ENCODE results near the gene SLC25A42. TPM values are rescaled to one million over a fixed set of nuclear protein-coding genes. Genes with fewer than 3 reads are reported as not detected.

SLC25A42 gene
- total and polyA plus RNA-seq, 2 donors from 2014 or later = 9.7 to 70.7 TPM

- no peaks in the 10 kb centered on the region for H3K27me3 ChIP-seq (ENCODE audit: control insufficient read depth, insufficient read depth, low read length)
- no peak for DNase-seq
- no peak for TF ChIP-seq CTCF (IDR thresholded peaks at IDR 0.05; ENCODE audit: borderline replicate concordance, extremely low read depth, insufficient read depth)
- FAIRE-seq = no peak
- intact Hi-C loops (cut with DNase I) = no loop called here
- H3K36me3 ChIP-seq (ENCODE audit: control insufficient read depth in 2 of 3, insufficient read depth in 3 of 3, low read length in 3 of 3) = no peaks in the 10 kb centered on the region
- H3K9ac ChIP-seq (ENCODE audit: low read length in 3 of 3) = no peak overlapping the region
- H3K9me3 ChIP-seq (ENCODE audit: control insufficient read depth in 2 of 3, insufficient read depth in 1 of 3, low read length in 3 of 3) = peaks cover 0 to 5% (median 2%) of the 10 kb centered on the region in 3 donors
- no peak overlapping the region for H3K4me3 ChIP-seq (ENCODE audit: low read length in 3 of 3)
- H3K4me1 ChIP-seq (ENCODE audit: control insufficient read depth in 2 of 3, insufficient read depth in 2 of 3, low read depth in 1 of 3, low read length in 3 of 3) = no peaks in the 10 kb centered on the region
- H3K27ac ChIP-seq (ENCODE audit: low read depth in 2 of 2, low read length in 2 of 2) = no peak overlapping the region
Observed at GRCh38 chr19:19121371-19121770, 57.6 kb downstream of the SLC25A42 start.

- intact Hi-C loops (cut with DNase I) = no loop called here
- Histone ChIP-seq H3K27me3 (ENCODE audit: control insufficient read depth, insufficient read depth, low read length) (no peaks in the 10 kb centered on the region), H3K4me3 (ENCODE audit: low read length in 3 of 3) (no peak overlapping the region), H3K27ac (ENCODE audit: low read depth in 2 of 2, low read length in 2 of 2) (no peak overlapping the region), H3K9me3 (ENCODE audit: control insufficient read depth in 2 of 3, insufficient read depth in 1 of 3, low read length in 3 of 3) (peaks cover 0 to 5% (median 2%) of the 10 kb centered on the region in 3 donors), H3K4me1 (ENCODE audit: control insufficient read depth in 2 of 3, insufficient read depth in 2 of 3, low read depth in 1 of 3, low read length in 3 of 3) (no peaks in the 10 kb centered on the region), H3K9ac (ENCODE audit: low read length in 3 of 3) (no peak overlapping the region), H3K36me3 (ENCODE audit: control insufficient read depth in 2 of 3, insufficient read depth in 3 of 3, low read length in 3 of 3) (no peaks in the 10 kb centered on the region)
- no peak for FAIRE-seq
- TF ChIP-seq CTCF (IDR thresholded peaks at IDR 0.05; ENCODE audit: borderline replicate concordance, extremely low read depth, insufficient read depth) = no peak
- DNase-seq = no peak
Observed at GRCh38 chr19:19122902-19123301, 59.1 kb downstream of the SLC25A42 start.

- no peaks in the 10 kb centered on the region for H3K27me3 ChIP-seq (ENCODE audit: control insufficient read depth, insufficient read depth, low read length)
- no peak overlapping the region for H3K27ac ChIP-seq (ENCODE audit: low read depth in 2 of 2, low read length in 2 of 2)
- H3K36me3 ChIP-seq (ENCODE audit: control insufficient read depth in 2 of 3, insufficient read depth in 3 of 3, low read length in 3 of 3) = no peaks in the 10 kb centered on the region
- DNase-seq = no peak
- no peak for FAIRE-seq
- intact Hi-C loops (cut with DNase I) = no loop called here
- H3K4me3 ChIP-seq (ENCODE audit: low read length in 3 of 3) = no peak overlapping the region
- H3K9me3 ChIP-seq (ENCODE audit: control insufficient read depth in 2 of 3, insufficient read depth in 1 of 3, low read length in 3 of 3) = peaks cover 0 to 5% (median 2%) of the 10 kb centered on the region in 3 donors
- H3K9ac ChIP-seq (ENCODE audit: low read length in 3 of 3) = no peak overlapping the region
- no peaks in the 10 kb centered on the region for H3K4me1 ChIP-seq (ENCODE audit: control insufficient read depth in 2 of 3, insufficient read depth in 2 of 3, low read depth in 1 of 3, low read length in 3 of 3)
- TF ChIP-seq CTCF (IDR thresholded peaks at IDR 0.05; ENCODE audit: borderline replicate concordance, extremely low read depth, insufficient read depth) = no peak
Observed at GRCh38 chr19:19123386-19123785, 59.6 kb downstream of the SLC25A42 start.

- intact Hi-C loops (cut with DNase I) = no loop called here
- H3K9me3 ChIP-seq (ENCODE audit: control insufficient read depth in 2 of 3, insufficient read depth in 1 of 3, low read length in 3 of 3) = peaks cover 0 to 5% (median 2%) of the 10 kb centered on the region in 3 donors
Observed at GRCh38 chr19:19126102-19126501, 62.3 kb downstream of the SLC25A42 start.

More at GRCh38 chr19:19126102-19126501, 62.3 kb downstream of the SLC25A42 start:
- Histone ChIP-seq H3K4me1 (ENCODE audit: control insufficient read depth in 2 of 3, insufficient read depth in 2 of 3, low read depth in 1 of 3, low read length in 3 of 3) (no peaks in the 10 kb centered on the region), H3K9ac (ENCODE audit: low read length in 3 of 3) (no peak overlapping the region), H3K27ac (ENCODE audit: low read depth in 2 of 2, low read length in 2 of 2) (no peak overlapping the region), H3K4me3 (ENCODE audit: low read length in 3 of 3) (no peak overlapping the region), H3K36me3 (ENCODE audit: control insufficient read depth in 2 of 3, insufficient read depth in 3 of 3, low read length in 3 of 3) (no peaks in the 10 kb centered on the region), H3K27me3 (ENCODE audit: control insufficient read depth, insufficient read depth, low read length) (no peaks in the 10 kb centered on the region)
- no peak for TF ChIP-seq CTCF (IDR thresholded peaks at IDR 0.05; ENCODE audit: borderline replicate concordance, extremely low read depth, insufficient read depth)
- DNase-seq = no peak
- FAIRE-seq = no peak
